NT2/D1 (cell line): ENCODE data around the gene EXTL1.

Experiments used
- SUZ12 ChIP-seq: IDR thresholded peaks from 2 replicates; pipeline ENCODE4 v1.6.1; 2011; ENCODE audit not compliant: insufficient read length, insufficient read depth; ENCODE audit errors: extremely low read depth
- YY1 ChIP-seq: IDR thresholded peaks from 2 replicates; pipeline ENCODE4 v1.6.1; 2011; ENCODE audit not compliant: insufficient read length, insufficient read depth

- TF ChIP-seq SUZ12 = no peak
- no peak for TF ChIP-seq YY1
Measured at GRCh38 chr1:25985171-25985570, 36.4 kb upstream of the EXTL1 start.
